ENCODE results near the gene DDX1. TPM values are rescaled to one million over a fixed set of nuclear protein-coding genes. Genes with fewer than 3 reads are reported as not detected.

The DDX1 gene
- total and polyA plus RNA-seq, 2 donors (not counting 3 experiments of a cell fraction or from before 2014, with no cell fraction given), result 41.2 to 117 TPM

DNA sequence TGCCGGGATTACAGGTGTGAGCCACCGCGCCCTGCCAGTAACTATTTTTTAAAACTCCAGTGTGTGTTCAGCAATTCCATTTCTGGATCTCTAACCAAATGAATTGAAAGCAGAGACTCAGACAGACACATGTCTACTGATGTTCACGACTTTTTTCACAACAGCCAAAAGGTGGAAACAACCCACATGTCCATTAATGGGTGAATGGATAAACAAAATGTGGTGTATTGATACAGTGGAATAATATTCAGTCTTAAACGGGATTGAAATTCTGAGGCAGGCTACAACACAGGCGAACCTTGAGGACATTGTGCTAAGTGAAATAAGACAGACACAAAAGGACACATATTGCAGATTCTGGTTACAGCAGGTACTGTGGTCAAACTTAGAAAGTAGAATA is 55.0 kb downstream of the DDX1 start:
- TF ChIP-seq POLR2AphosphoS5 (IDR thresholded peaks at IDR 0.05; ENCODE audit: insufficient read depth, low read depth, low read length), result no peak
- TF ChIP-seq, protein P1, sequence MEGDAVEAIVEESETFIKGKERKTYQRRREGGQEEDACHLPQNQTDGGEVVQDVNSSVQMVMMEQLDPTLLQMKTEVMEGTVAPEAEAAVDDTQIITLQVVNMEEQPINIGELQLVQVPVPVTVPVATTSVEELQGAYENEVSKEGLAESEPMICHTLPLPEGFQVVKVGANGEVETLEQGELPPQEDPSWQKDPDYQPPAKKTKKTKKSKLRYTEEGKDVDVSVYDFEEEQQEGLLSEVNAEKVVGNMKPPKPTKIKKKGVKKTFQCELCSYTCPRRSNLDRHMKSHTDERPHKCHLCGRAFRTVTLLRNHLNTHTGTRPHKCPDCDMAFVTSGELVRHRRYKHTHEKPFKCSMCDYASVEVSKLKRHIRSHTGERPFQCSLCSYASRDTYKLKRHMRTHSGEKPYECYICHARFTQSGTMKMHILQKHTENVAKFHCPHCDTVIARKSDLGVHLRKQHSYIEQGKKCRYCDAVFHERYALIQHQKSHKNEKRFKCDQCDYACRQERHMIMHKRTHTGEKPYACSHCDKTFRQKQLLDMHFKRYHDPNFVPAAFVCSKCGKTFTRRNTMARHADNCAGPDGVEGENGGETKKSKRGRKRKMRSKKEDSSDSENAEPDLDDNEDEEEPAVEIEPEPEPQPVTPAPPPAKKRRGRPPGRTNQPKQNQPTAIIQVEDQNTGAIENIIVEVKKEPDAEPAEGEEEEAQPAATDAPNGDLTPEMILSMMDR (IDR thresholded peaks at IDR 0.05; ENCODE audit: extremely low read depth in 1 of 2, insufficient read depth in 1 of 2, low read depth in 1 of 2, low read length in 2 of 2), result no peak
- no peaks in the 10 kb centered on the region for H3K36me3 ChIP-seq (ENCODE audit: control insufficient read depth in 2 of 2, extremely low read depth in 1 of 2, insufficient read depth in 2 of 2, low read length in 2 of 2)
- CTCF ChIA-PET, result no interaction called here
- no peaks in the 10 kb centered on the region for H3K9me3 ChIP-seq (replicated peaks; ENCODE audit: control insufficient read depth, insufficient read depth, low read length)
- no peaks in the 10 kb centered on the region for H4K20me1 ChIP-seq (replicated peaks; ENCODE audit: control insufficient read depth, extremely low read depth, insufficient read depth, low read length)
- no peaks in the 10 kb centered on the region for H3K9me1 ChIP-seq (replicated peaks; ENCODE audit: control insufficient read depth, extremely low read depth, insufficient read depth, low read length)
- no TSS peak for BruUV-seq (replicated peaks)
- FAIRE-seq (no peak), DNase-seq (ENCODE audit: low read depth, low spot score) (no peak)
- POLR2A ChIA-PET, result no interaction called here
- no peak overlapping the region for H3K4me3 ChIP-seq (replicated peaks in 1 of 3; ENCODE audit: insufficient read depth in 1 of 3, low read depth in 1 of 3, low read length in 3 of 3)
- H3K4me1 ChIP-seq (ENCODE audit: control insufficient read depth, extremely low read depth, insufficient read depth, low read length), result peaks cover 10% of the 10 kb centered on the region
- H3K79me2 ChIP-seq (ENCODE audit: control insufficient read depth, insufficient read depth, low read length), result no peaks in the 10 kb centered on the region
- H3K9ac ChIP-seq (replicated peaks; ENCODE audit: extremely low read depth, insufficient read depth, low read length), result no peak overlapping the region
- no peaks in the 10 kb centered on the region for H3K27me3 ChIP-seq (ENCODE audit: control insufficient read depth in 2 of 2, insufficient read depth in 2 of 2, low read length in 2 of 2)
- no peak overlapping the region for H3K27ac ChIP-seq (ENCODE audit: insufficient read depth, low read depth, low read length)
- dilution Hi-C loops (cut with MboI; ENCODE audit: extremely low pct_ligation_motif_present, low sequenced_read_pairs), result no loop called here
- intact Hi-C loops (cut with micrococcal nuclease), result no loop called here
- H3K4me2 ChIP-seq (ENCODE audit: insufficient read depth, low read length), result no peak overlapping the region
- no peak overlapping the region for H2AFZ ChIP-seq (ENCODE audit: low read depth, low read length)

DNA sequence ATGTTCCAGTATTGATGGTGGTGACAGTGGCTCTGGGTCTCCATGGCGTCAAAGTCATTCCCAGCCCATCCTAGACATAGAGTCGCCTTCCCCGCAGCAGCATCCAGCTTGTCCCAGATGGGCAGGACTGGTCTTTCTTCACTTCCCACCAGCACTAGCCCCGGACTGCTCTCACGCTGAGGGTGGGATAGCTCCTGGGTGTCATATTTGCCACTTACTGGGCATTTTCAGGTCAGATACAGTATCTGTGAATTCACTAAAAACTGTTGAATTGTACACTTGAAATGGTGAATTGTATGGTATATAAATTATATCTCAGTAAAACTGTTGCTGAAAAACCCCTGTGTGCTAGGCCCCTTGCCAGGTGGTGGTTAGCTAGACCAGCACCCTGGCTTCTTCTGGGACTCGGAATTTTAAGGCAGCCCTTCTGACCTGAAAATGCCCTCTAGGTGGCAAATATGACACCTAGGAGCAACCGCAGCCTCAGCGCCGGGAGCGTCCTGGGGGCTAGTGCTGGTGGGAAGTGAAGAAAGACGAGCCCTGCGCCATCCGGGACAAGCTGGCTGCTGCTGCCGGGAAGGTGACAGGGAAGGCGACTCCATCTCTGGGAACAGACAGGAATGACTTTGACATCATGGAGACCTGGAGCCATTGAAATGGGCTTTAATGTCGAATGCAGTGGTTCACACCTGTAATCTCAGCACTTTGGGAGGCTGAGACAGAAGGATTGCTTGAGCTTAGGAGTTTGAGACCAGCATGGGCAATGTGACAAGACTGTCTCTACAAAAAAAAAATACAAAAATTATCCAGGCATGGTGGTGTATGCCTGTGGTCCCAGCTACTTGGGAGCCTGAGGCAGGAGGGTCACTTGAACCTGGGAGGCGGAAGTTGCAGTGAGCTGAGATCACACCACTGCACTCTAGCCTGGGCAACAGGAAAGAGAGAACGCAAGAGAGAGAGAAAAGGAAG is 56.2 kb downstream of the DDX1 start:
- H3K4me2 ChIP-seq (ENCODE audit: insufficient read depth, low read length), result no peak overlapping the region
- H3K27me3 ChIP-seq (ENCODE audit: control insufficient read depth in 2 of 2, insufficient read depth in 2 of 2, low read length in 2 of 2), result no peaks in the 10 kb centered on the region
- no TSS peak for BruUV-seq (replicated peaks)
- ChIA-PET POLR2A (no interaction called here), CTCF (no interaction called here)
- DNase-seq (ENCODE audit: low read depth, low spot score) (no peak), FAIRE-seq (no peak)
- no peaks in the 10 kb centered on the region for H3K79me2 ChIP-seq (ENCODE audit: control insufficient read depth, insufficient read depth, low read length)
- intact Hi-C loops (cut with micrococcal nuclease) (no loop called here), dilution Hi-C loops (cut with MboI; ENCODE audit: extremely low pct_ligation_motif_present, low sequenced_read_pairs) (no loop called here)
- no peak overlapping the region for H3K4me3 ChIP-seq (replicated peaks in 1 of 3; ENCODE audit: insufficient read depth in 1 of 3, low read depth in 1 of 3, low read length in 3 of 3)
- peaks cover 10% of the 10 kb centered on the region for H3K4me1 ChIP-seq (ENCODE audit: control insufficient read depth, extremely low read depth, insufficient read depth, low read length)
- no peak overlapping the region for H2AFZ ChIP-seq (ENCODE audit: low read depth, low read length)
- TF ChIP-seq MYC (IDR thresholded peaks at IDR 0.05; ENCODE audit: low read depth, low read length) (no peak), EZH2 (IDR thresholded peaks at IDR 0.05; ENCODE audit: borderline replicate concordance, low read depth, low read length, severe bottlenecking) (no peak), JUN (IDR thresholded peaks at IDR 0.05; ENCODE audit: borderline replicate concordance, insufficient read depth, insufficient read length, low read depth) (no peak), POLR2A (IDR thresholded peaks at IDR 0.05; ENCODE audit: low read depth, low read length) (no peak), FOS (IDR thresholded peaks at IDR 0.05; ENCODE audit: borderline replicate concordance, insufficient read depth, low read length) (no peak), GATA2 (IDR thresholded peaks at IDR 0.05; ENCODE audit: insufficient read depth, insufficient read length, low read depth, low read length) (no peak), POLR2AphosphoS5 (IDR thresholded peaks at IDR 0.05; ENCODE audit: insufficient read depth, low read depth, low read length) (no peak)
- TF ChIP-seq, protein P1 (IDR thresholded peaks at IDR 0.05; ENCODE audit: extremely low read depth in 1 of 2, insufficient read depth in 1 of 2, low read depth in 1 of 2, low read length in 2 of 2), result no peak
- TF ChIP-seq, protein P2, sequence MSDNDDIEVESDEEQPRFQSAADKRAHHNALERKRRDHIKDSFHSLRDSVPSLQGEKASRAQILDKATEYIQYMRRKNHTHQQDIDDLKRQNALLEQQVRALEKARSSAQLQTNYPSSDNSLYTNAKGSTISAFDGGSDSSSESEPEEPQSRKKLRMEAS (IDR thresholded peaks at IDR 0.05; ENCODE audit: insufficient read depth, insufficient read length), result no peak
- H3K36me3 ChIP-seq (ENCODE audit: control insufficient read depth in 2 of 2, extremely low read depth in 1 of 2, insufficient read depth in 2 of 2, low read length in 2 of 2), result no peaks in the 10 kb centered on the region
- H3K9me1 ChIP-seq (replicated peaks; ENCODE audit: control insufficient read depth, extremely low read depth, insufficient read depth, low read length), result no peaks in the 10 kb centered on the region
- H4K20me1 ChIP-seq (replicated peaks; ENCODE audit: control insufficient read depth, extremely low read depth, insufficient read depth, low read length), result no peaks in the 10 kb centered on the region
- H3K9me3 ChIP-seq (replicated peaks; ENCODE audit: control insufficient read depth, insufficient read depth, low read length), result no peaks in the 10 kb centered on the region
- no peak overlapping the region for H3K9ac ChIP-seq (replicated peaks; ENCODE audit: extremely low read depth, insufficient read depth, low read length)
- no peak overlapping the region for H3K27ac ChIP-seq (ENCODE audit: insufficient read depth, low read depth, low read length)

Measured in endothelial cell of umbilical vein (primary cell).